ENCODE measurements around the gene PKD2L1. TPM values are rescaled to one million over a fixed set of nuclear protein-coding genes. Genes with fewer than 3 reads are reported as not detected.
"Not testable (repeated sequence)": the region's sequence is repeated elsewhere in the genome, so short reads cannot be mapped to it uniquely, and the experiment has no call there.

Gene PKD2L1
- polyA plus RNA-seq, result under 1 TPM in 1 of 3 donors, not detected in 2; 0.34 TPM

DNA sequence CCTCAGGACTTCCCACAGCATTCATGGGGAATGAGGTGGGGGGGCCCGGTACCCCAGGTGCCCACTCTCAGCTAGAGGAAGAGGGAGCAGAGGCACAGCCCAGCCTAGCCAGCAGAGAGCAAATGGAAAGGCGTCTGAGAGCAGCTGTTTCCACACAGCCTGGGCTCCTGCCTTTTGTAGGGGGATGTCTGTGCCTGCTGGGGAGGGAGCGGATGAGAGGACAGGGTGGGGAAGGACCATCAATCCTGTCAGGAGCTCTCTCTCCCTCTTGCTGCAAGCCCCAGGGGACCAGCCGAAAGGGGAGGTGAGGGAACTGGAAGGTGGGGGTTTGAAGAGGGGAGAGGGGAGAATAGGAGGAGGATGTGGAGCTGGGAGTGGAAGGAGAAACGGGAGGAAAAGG, at the start of gene PKD2L1:
PKD2L1 (minus strand) TSS at position 150 of the 400 bp plus-strand sequence; CDS start at position 25, 125 bp downstream.
- H3K27ac ChIP-seq (ENCODE audit: low read depth, low read length), result no peak within 1 kb of the TSS
- 55 to 65% (median 55%) methylated on average over 5 of the region's 5 CpGs for WGBS, 3 donors

DNA sequence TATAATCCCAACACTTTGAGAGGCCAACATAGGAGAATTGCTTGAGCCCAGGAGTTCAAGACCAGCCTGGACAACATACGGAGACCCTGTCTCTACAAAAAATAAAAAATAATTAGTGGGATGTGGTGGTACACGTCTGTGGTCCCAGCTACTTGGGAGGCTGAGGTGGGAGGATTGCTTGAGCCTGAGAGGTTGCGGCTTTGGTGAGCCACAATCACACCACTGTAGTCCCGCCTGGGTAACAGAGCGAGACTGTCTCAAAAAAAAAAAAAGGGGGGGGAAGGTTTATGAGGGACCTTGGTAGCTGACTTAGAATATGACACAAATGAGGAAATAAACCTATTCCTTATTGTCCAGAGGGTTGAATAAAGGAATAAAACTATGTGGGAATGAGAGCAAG, 47.8 kb upstream of the PKD2L1 start:
- H3K27ac ChIP-seq (ENCODE audit: low read depth, low read length), result no peak overlapping the region
- WGBS, 3 donors, result 88 to 96% (median 93%) methylated on average over 5 of the region's 5 CpGs

DNA sequence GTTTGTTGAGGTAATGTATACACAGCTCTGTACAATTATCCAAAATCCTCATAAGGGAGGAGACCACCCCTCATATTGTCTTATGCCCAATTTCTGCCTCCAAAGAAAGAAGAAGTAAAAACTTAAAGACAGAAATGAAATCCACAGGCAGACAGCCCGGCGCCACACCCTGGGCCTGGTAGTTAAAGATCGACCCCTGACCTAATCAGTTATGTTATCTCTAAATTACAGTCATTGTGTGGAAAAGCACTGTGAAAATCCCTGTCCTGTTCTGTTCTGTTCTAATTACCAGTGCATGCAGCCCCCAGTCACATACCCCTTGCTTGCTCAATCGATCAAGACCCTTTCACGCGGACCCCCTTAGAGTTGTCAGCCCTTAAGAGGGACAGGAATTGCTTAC, 46.6 kb upstream of the PKD2L1 start:
- H3K27ac ChIP-seq (ENCODE audit: low read depth, low read length), result not testable (repeated sequence)
- 79 to 85% (median 83%) methylated on average over 6 of the region's 6 CpGs for WGBS, 3 donors

DNA sequence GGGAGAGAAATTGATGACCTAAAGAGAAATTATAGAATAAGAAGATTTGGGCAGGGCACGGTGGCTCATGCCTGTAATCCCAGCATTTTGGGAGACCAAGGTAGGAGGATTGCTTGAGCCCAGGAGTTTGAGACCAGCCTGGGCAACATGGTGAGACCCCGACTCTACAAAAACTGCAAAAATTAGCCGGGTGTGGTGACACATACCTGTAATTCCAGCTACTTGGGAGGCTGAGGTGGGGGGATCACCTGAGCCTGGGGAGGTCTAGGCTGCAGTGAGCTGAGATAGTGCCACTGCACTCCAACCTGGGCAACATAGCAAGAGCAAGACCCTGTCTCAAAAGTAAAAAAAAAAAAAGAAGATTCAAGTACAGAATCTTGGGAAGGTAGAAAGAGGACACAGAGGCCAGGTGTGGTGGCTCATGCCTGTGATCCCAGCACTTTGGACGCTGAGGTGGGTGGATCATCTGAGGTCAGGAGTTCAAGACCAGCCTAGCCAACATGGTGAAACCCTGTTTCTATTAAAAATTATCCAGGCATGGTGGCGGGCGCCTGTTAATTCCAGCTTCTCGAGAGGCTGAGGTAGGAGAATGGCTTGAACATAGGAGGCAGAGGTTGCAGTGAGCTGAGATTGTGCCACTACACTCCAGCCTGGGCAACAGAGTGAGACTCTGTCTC, 44.8 kb upstream of the PKD2L1 start:
- H3K27ac ChIP-seq (ENCODE audit: low read depth, low read length), result not testable (repeated sequence)
- 69 to 85% (median 83%) methylated on average over 7 of the region's 7 CpGs for WGBS, 3 donors

DNA sequence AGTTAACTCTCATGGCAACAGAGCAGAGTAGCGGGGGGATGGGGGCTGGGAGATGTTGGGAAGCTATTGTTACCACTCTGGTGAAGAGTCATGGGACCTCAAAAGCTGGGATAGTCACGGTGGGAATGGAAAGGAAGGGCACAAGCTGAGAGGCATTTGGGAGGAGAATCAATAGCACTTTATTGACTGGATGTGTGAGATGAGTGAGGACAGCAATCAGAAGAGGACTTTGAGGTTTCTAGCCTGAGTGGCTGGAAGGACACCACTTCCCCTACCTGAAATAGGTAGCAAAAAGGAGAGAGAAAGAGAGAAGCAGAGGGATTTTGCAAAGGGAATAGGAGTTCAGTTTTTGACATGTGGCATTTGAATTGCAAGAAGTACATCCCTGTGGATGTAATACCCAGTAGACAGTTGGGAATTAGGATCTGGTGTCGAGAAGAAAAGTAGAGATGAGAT, 44.2 kb upstream of the PKD2L1 start:
- peak overlapping the region; percentile 45 for H3K27ac ChIP-seq (ENCODE audit: low read depth, low read length)
- 14 to 22% (median 16%) methylated on average over 3 of the region's 3 CpGs for WGBS, 3 donors

DNA sequence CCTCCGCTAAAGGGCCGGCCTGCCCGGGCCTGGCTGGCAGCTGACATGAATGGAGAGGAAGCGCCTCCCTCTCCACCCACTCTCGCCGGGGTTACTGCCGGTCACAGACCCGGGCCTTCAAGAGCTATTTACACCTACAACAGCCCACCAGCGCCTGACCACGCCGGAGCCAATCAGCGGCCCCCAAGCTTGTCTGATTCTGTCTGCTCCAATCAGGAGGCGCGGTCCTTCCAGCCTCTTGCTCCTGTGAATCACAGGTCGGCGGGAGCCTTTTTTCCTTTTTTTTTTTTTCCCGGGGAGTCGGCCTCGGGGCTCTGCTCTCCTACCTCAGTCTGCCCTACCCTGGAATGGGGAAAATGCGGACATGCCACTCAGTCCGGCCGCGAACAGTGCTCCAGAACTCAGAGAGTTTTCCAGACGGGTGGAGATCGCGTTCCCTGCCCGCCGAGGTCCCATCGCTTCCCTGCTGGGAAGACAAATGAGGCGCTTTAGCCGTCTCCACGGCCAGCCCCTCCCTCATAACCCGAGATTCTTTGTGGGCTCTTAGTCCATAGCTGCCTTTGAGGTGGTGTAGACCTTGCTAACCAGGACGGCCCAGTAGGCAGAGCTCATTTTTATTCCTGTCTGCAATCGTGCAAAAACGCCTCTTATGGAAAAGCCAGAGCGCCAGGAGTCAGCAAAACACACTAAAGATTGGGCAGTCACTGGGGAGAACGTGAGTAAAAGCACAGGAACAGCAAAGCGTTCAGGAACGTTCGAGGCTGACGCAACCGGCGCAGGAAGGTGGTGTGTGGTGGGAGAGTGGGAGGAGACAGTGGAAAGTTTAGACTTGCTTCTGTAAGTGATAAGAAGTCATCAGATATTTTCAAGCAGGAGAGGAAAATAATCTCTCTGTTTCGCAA, 43.5 kb upstream of the PKD2L1 start:
- WGBS, 3 donors, result 0% methylated on average over 45 of the region's 45 CpGs
- peak overlapping the region; percentile 65 for H3K27ac ChIP-seq (ENCODE audit: low read depth, low read length)

DNA sequence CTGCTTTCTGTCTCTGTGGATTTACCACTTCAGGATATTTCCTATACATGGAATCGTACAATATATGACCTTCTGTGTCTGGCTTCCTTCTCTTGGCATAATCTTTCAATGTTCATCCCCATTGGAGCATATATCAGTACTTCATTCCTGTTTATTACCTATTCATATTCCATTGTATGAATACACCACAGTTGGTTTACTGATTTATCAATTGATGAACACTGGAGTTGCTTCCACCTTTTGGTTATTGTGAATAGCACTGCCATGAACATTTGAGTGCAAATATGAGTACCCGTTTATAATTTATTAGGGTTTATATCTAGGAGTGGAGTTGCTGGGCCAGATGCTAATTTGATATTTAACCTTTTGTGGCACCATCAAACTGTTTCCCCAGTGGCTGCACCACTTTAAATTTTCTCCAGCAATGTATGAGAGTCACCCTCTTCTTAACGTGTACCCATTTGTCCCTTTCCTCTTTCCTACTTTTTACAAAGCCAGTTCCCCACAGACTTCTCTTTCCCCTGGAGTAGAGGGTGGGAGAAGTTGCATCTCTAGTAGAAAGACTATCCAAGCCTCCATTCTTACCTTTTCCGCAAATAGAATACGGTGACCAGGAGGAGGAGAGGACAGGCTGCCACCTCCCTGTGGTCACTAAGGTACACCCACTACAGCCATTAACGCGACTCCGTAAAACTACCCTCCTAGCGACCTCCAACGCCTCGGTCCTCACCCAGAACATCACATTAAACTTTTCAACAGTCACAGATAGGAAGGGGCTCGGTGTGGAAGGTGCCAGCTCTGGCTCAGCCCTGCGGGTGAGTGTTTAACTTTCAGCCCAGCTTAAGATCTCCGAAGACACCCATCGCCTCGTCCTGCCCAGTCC, 42.6 kb upstream of the PKD2L1 start:
- 21 to 26% (median 24%) methylated on average over 16 of the region's 16 CpGs for WGBS, 3 donors
- H3K27ac ChIP-seq (ENCODE audit: low read depth, low read length), result peak overlapping the region; percentile 65

DNA sequence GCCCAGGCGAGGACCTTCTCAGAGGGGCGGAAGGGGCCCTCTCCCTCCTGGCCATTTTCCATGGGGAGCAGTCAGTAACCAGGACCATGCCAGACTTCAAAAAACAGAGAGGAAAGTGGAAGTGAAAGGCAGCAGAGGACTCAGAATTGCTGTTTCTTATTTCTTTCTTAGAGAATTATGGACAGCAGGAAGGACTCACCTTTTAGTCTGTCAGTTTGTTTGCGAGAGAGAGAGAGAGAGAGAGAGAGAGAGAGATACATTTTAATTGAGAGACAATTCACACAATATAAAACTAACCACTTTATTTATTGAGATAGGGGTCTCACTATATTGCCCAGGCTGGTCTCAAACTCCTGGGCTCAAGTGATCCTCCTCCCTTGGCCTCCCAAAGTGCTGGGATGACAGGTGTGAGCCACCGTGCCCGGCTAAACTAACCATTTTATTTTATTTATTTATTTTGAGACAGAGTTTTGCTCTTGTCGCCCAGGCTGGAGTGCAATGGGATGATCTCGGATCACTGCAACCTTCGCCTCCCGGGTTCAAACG, 41.5 kb upstream of the PKD2L1 start:
- 74 to 80% (median 74%) methylated on average over 10 of the region's 10 CpGs for WGBS, 3 donors

DNA sequence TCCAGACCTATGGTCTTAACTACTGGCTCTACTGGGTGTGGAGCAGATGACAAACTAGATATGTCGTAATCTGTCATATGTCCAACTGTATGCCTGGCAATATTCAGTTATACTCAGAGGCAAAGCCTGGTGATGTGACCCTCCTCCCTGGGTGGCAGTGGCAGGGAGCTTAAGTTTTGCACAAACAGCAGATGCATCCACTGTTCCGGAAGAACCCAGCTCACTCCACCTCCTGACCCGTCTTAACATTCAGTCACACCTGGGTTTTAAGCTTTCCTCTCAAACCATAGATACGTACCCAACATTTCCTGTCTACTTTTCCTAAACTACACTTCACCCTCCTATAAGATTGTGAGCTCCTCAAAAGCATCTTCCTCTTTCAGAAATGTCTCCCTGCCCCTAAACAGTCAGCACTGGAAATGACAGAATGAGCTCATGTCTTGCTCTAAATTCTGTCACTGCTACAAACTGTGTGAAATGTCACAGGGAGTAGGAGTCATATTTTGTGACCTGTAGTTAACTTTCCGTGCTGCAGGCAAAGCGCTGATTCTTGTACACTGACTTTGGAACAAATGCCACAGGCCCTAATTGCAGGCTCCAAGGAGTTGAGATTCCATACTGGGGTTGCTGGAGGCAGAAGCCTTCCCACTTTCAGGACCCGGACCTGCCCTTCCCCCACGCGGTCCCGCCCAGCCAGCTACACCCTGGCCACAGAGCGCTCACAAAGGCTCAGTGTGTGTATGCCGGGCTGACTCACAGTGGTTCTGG, 40.9 kb upstream of the PKD2L1 start:
- H3K27ac ChIP-seq (ENCODE audit: low read depth, low read length), result peak overlapping the region; percentile 84
- WGBS, 3 donors, result 18 to 27% (median 20%) methylated on average over 12 of the region's 12 CpGs

More for the DNA sequence above, 41.5 kb upstream of the PKD2L1 start:
- H3K27ac ChIP-seq (ENCODE audit: low read depth, low read length), result peak overlapping the region; percentile 84

DNA sequence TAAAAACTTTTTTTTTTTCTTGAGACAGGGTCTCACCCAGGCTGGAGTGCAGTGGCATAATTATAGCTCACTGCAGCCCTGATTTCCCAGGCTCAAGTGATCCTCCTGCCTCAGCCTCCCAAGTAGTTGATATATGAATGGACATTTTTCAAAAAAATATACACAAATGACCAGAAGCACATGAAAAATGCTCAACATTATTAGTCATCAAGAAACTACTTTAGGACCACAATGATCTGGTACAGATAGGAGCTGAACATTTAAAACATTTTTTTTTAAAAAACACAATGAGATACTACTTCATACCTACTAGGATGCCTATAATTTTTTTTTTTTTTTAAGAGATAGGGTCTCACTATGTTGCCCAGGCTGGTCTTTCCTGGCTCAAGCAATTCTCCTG, 38.7 kb upstream of the PKD2L1 start:
- H3K27ac ChIP-seq (ENCODE audit: low read depth, low read length), result no peak overlapping the region

DNA sequence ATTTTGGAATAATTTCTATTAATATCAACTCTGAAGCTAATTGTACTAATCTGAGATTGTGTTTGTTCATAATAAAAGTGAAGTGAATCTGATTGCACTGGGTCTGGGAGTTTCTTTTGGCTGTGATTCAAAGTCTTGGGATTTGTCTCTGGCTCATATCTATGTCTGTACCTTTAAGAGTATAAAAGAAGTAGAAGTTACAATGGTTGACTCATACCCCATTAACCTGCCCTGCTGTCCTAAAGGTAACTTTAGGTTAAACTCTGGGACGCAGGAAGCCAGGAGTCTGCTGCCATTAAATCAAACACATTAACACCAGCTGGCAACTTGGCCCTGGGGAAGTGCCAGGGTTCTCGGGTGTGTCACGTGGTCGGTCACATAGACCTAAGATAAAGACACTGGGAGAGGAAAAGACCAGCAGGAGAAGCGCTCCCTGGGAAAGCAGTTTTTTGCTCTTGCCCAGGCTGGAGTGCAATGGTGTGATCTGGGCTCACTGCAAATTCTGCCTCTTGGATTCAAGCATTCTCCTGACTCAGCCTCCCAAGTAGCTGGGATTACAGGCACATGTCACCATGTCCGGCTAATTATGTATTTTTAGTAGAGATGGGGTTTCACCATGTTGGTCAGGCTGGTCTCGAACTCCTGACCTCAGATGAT, 34.8 kb upstream of the PKD2L1 start:
- WGBS, 3 donors, result 20 to 35% (median 34%) methylated on average over 7 of the region's 7 CpGs
- no peak overlapping the region for H3K27ac ChIP-seq (ENCODE audit: low read depth, low read length)

DNA sequence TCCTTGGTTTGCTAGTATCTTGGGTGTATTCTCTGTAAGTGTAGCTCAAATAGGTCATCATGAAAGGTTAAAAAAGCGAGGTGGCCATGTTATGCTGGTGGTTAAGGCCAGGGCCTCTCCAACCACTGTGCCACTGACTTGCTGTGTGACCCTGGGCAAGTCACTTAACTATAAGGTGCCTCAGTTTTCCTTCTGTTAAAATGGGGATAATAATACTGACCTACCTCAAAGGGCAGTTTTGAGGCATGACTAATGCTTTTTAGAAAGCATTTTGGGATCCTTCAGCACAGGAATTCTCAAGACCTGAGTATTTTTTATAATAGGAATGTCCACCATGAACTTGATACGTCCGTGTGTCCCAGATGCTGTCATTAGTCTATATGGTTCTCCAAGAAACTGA, 34.1 kb upstream of the PKD2L1 start:
- no peak overlapping the region for H3K27ac ChIP-seq (ENCODE audit: low read depth, low read length)
- WGBS, 3 donors, result 85 to 89% (median 87%) methylated on average over 3 of the region's 3 CpGs

DNA sequence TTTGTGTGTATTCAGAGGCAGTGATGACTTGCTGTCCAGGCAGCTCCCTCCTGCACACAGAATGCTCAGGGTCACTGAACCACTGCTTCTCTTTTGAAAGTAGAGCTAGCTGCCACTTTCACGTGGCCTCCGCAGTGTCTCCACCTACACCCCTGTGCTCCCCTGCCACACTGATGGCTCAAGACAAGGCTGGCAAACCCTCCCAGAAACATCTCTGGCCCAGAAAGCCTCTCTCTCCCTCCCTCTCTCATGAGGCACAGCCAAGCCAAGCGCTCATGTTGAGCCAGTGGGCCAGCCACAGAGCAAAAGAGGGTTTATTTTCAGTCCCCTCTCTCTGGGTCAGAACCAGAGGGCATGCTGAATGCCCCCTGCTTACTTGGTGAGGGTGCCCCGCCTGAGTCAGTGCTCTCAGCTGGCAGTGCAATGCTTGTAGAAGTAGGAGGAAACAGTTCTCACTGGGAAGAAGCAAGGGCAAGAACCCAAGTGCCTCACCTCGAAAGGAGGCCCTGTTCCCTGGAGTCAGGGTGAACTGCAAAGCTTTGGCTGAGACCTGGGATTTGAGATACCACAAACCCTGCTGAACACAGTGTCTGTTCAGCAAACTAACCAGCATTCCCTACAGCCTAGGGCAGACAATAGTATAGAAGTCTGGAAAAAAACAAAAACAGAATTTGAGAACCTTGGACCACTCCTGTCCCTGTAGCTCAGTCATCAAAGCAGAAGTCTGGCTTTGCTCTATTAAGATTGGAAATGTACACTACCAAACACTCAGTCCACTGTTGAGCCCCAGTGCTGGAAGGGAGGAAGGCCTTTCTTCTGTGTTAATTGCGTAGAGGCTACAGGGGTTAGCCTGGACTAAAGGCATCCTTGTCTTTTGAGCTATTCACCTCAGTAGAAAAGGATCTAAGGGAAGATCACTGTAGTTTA, 32.8 kb upstream of the PKD2L1 start:
- no peak overlapping the region for H3K27ac ChIP-seq (ENCODE audit: low read depth, low read length)
- WGBS, 3 donors, result 80 to 85% (median 83%) methylated on average over 6 of the region's 6 CpGs

DNA sequence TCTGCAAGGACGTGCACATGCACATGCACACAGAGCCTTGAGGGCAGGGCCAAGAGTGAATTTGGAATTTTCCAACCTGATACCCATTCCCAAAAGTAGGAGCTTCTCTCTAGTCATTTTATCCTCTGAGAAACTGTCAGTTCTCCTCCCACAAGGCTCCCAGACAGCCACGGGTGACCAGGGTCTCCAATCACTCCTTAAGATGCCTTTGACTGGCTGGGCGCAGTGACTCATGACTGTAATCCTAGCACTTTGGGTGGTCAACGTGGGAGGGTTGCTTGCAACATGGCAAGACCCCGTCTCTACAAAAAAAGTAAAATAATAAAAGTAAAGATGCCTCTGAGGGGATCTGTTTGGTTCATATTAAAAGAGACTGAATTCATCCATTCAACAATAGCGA, 30.2 kb upstream of the PKD2L1 start:
- WGBS, 3 donors, result 65 to 73% (median 71%) methylated on average over 6 of the region's 6 CpGs
- no peak overlapping the region for H3K27ac ChIP-seq (ENCODE audit: low read depth, low read length)

DNA sequence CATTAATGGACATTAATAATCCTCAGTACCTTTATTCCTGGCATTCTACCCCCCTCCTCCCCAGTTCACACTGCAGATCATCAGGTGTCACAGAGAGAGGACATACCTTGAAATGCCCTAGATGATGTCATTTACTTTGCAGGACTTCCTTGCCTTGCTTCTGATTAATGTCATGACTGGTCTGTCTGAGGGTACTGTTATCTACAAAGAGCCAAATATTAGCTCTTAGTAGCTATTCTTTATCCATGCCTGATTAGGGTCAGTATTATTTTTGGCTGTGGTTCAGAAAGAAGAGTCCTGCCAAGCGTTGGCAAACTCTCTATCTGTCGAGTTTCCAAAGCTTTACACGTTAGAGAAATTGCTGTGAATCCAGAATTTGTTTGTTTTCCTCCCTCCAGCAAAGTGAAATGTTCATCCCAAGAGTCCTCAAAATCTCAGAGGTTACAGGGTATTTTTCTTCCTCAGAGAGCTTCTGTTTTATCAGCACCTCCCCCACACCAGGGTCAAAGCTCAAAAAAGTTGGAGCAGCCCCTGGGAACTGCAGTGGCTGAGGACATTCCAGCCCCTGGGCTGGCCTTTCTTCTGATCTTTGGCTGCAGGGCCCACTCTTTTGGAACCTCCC, 29.6 kb upstream of the PKD2L1 start:
- no peak overlapping the region for H3K27ac ChIP-seq (ENCODE audit: low read depth, low read length)
- WGBS, 3 donors, result 11 to 56% (median 44%) methylated on average over 3 of the region's 3 CpGs

DNA sequence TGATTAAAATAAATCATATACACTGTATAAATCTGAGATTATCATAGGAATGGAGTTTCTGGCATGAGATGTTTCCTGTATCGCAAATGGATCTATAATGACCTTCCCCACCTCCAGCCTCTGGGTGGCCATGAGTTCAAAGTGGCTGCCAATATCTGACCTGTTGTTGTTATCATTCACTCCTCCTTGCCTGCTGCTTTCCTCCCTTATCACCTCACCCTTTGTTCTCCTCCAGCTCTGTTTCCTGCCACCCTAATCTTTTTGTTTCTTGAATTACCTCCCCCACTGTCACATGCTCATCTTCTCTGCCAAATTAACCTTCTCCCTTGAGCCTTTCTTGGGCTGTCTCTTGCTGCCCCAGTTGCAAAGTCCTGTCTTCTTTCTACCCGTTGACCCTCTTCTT, 29.0 kb upstream of the PKD2L1 start:
- H3K27ac ChIP-seq (ENCODE audit: low read depth, low read length), result no peak overlapping the region
- WGBS, 3 donors, result 16 to 59% (median 55%) methylated on average over 2 of the region's 2 CpGs

Measured in adipose tissue (tissue), 3 donors.